MCF 10A (cell line): Measurements from ENCODE around the gene CLCN4. TPM values are rescaled to one million over a fixed set of nuclear protein-coding genes. Genes with fewer than 3 reads are reported as not detected.
A peak's percentile ranks its signal among the peaks of the same experiment; 100 is the strongest.

ENCODE experiments used
- BruUV-seq: library from RNA; stranded (reverse); fragments of 400-500 nt; replicated peaks from 2 replicates; lab custom pipeline; 2021; lab: Mats Ljungman, UMichigan
- CTCF ChIA-PET: fragments of 300-600 bp; sonication (Branson Sonifier 250); formaldehyde crosslinking; extraction: SDS; loops from one replicate; lab custom pipeline; 2021; ENCODE audit warnings: antibody characterized with exemption, inconsistent platforms; lab: Yijun Ruan, JAX
- POLR2A ChIA-PET: fragments of 300-600, 350-650 bp; sonication (Branson Sonifier 250); formaldehyde crosslinking; extraction: SDS; loops from one replicate; lab custom pipeline; 2020; ENCODE audit warnings: antibody characterized with exemption, inconsistent platforms; lab: Yijun Ruan, JAX
- DNase-seq: peaks from one replicate; pipeline ENCODE4 v3.0.0-alpha.2; 2018; ENCODE audit not compliant: unreplicated experiment
- H3K27ac Mint-ChIP-seq: one replicate; pipeline ENCODE4 v1.8.0; 2022; ENCODE audit warnings: mild to moderate bottlenecking, low read depth, mixed read lengths; ENCODE audit not compliant: unreplicated experiment
- H3K27me3 Mint-ChIP-seq: one replicate; pipeline ENCODE4 v1.8.0; 2022; ENCODE audit warnings: mixed read lengths; ENCODE audit not compliant: insufficient read depth, unreplicated experiment
- H3K36me3 Mint-ChIP-seq: one replicate; pipeline ENCODE4 v1.8.0; 2022; ENCODE audit warnings: mild to moderate bottlenecking, moderate library complexity, mixed read lengths; ENCODE audit not compliant: insufficient read depth, unreplicated experiment
- H3K4me1 Mint-ChIP-seq: one replicate; pipeline ENCODE4 v1.8.0; 2022; ENCODE audit warnings: mixed read lengths; ENCODE audit not compliant: insufficient read depth, unreplicated experiment
- H3K4me3 Mint-ChIP-seq: one replicate; pipeline ENCODE4 v1.8.0; 2022; ENCODE audit warnings: mild to moderate bottlenecking, moderate library complexity, mixed read lengths; ENCODE audit not compliant: unreplicated experiment
- H3K9me3 Mint-ChIP-seq: one replicate; pipeline ENCODE4 v1.8.0; 2022; ENCODE audit warnings: mixed read lengths; ENCODE audit not compliant: unreplicated experiment
- CTCF ChIP-seq: fragments of 200-600 bp; IDR thresholded peaks from one replicate; pipeline ENCODE4 v1.8.0; 2022; ENCODE audit warnings: antibody characterized with exemption, mild to moderate bottlenecking; ENCODE audit not compliant: unreplicated experiment
- intact Hi-C: fragments of 100-400 bp; cut with micrococcal nuclease; formaldehyde crosslinking; loops from 2 replicates; pipeline ENCODE4 v1.14.1; 2022
- total RNA-seq: library from RNA; stranded (reverse); gene quantifications from 2 replicates; pipeline ENCODE4 v1.2.3, GENCODE V29; 2022

CLCN4 gene
- total RNA-seq, 1 experiment from 2014 or later: 7.3 TPM

GRCh38 chrX:10189317-10190268 is 32.8 kb downstream of the CLCN4 start:
- no TSS peak for BruUV-seq
- no peaks in the 10 kb centered on the region for H3K4me1 Mint-ChIP-seq
- ChIA-PET CTCF (interaction anchor here (0.6 to 6.5 kb wide), 115 partner anchors 9 to 1763 kb away, joined by 3 to 147 read pairs (median 4); partner anchors contain the start of gene MID1), POLR2A (interaction anchor here (0.6 to 1.9 kb wide), 7 partner anchors 138 to 1589 kb away, joined by 3 to 18 read pairs (median 3); no protein-coding TSS in a partner anchor)
- peak; percentile 83 for TF ChIP-seq CTCF
- no peaks in the 10 kb centered on the region for H3K9me3 Mint-ChIP-seq
- H3K4me3 Mint-ChIP-seq: no peak overlapping the region
- H3K27ac Mint-ChIP-seq: no peak overlapping the region
- peak; percentile 78 for DNase-seq
- peaks cover 6% of the 10 kb centered on the region for H3K36me3 Mint-ChIP-seq
- peaks cover 26% of the 10 kb centered on the region for H3K27me3 Mint-ChIP-seq
- intact Hi-C loops: loop anchor here (1.0 kb wide), 8 partner anchors 65 to 948 kb away; no protein-coding TSS in a partner anchor

- H3K9me3 Mint-ChIP-seq: peaks cover 2% of the 10 kb centered on the region
- ChIA-PET CTCF (interaction anchor here (0.6 to 6.5 kb wide), 104 partner anchors 10 to 1851 kb away, joined by 3 to 147 read pairs (median 5); partner anchors contain the start of gene MID1), POLR2A (interaction anchor here (0.6 to 1.9 kb wide), 7 partner anchors 57 to 909 kb away, joined by 3 to 18 read pairs (median 3); no protein-coding TSS in a partner anchor)
- no peak overlapping the region for H3K27ac Mint-ChIP-seq
- TF ChIP-seq CTCF: peak; percentile 63
- intact Hi-C loops: loop anchor here (1.0 kb wide), 7 partner anchors 64 to 910 kb away; no protein-coding TSS in a partner anchor
- H3K36me3 Mint-ChIP-seq: peaks cover 6% of the 10 kb centered on the region
- peaks cover 19% of the 10 kb centered on the region for H3K27me3 Mint-ChIP-seq
- DNase-seq: peak; percentile 62
- no peak overlapping the region for H3K4me3 Mint-ChIP-seq
- BruUV-seq: no TSS peak
- H3K4me1 Mint-ChIP-seq: no peaks in the 10 kb centered on the region
Measured at GRCh38 chrX:10190367-10190766, 33.6 kb downstream of the CLCN4 start.

GRCh38 chrX:10193587-10193986 is 36.8 kb downstream of the CLCN4 start:
- BruUV-seq: no TSS peak
- Mint-ChIP-seq H3K27me3 (no peaks in the 10 kb centered on the region), H3K36me3 (peaks cover 20% of the 10 kb centered on the region), H3K4me3 (no peak overlapping the region), H3K9me3 (peaks cover 8% of the 10 kb centered on the region), H3K27ac (no peak overlapping the region), H3K4me1 (no peaks in the 10 kb centered on the region)
- intact Hi-C loops: no loop called here
- ChIA-PET CTCF (interaction anchor here (0.7 to 6.5 kb wide), 11 partner anchors 10 to 1530 kb away, joined by 3 to 147 read pairs (median 5); no protein-coding TSS in a partner anchor), POLR2A (no interaction called here)
- DNase-seq: no peak
- TF ChIP-seq CTCF: no peak

GRCh38 chrX:10195425-10195824 is 38.6 kb downstream of the CLCN4 start:
- ChIA-PET CTCF (interaction anchor here (0.6 to 3.7 kb wide), 6 partner anchors 403 to 572 kb away, joined by 3 to 23 read pairs (median 4); partner anchors contain the start of gene MID1), POLR2A (interaction anchor here (1.2 kb wide), 1 partner anchor 441 kb away, joined by 3 read pairs; no protein-coding TSS in a partner anchor)
- H3K9me3 Mint-ChIP-seq: peaks cover 8% of the 10 kb centered on the region
- BruUV-seq: no TSS peak
- no peak overlapping the region for H3K27ac Mint-ChIP-seq
- DNase-seq: no peak
- H3K4me3 Mint-ChIP-seq: no peak overlapping the region
- H3K36me3 Mint-ChIP-seq: peaks cover 20% of the 10 kb centered on the region
- no peaks in the 10 kb centered on the region for H3K27me3 Mint-ChIP-seq
- no peak for TF ChIP-seq CTCF
- H3K4me1 Mint-ChIP-seq: peaks cover 6% of the 10 kb centered on the region
- intact Hi-C loops: no loop called here
